ENCODE measurements around the gene ABCB11. TPM values are rescaled to one million over a fixed set of nuclear protein-coding genes. Genes with fewer than 3 reads are reported as not detected.

ABCB11 gene
- polyA plus RNA-seq, 1 donor from 2014 or later: not detected

DNA sequence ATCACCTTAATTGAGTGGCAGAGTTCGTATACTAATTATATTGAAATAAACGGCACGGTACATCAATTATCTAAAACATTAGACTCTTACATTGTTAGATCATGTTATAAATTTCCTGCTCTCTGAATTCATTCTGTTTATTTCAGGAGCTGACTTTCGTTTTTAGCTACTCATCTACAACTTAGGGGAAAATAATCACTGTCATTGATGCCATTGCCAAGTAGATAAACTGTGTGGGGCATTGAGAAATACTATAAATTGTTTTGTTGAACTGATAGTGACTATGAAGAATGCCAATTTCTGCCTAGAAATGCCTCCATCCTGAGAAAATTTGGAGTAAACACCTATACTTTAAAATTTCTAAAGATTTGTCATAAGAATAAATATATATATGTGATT is 17.5 kb downstream of the ABCB11 start:
- H3K4me3 ChIP-seq (ENCODE audit: low read length): no peak overlapping the region
- H3K4me2 ChIP-seq (ENCODE audit: low read length): no peak overlapping the region
- H3K36me3 ChIP-seq (ENCODE audit: insufficient read depth, low read length): no peaks in the 10 kb centered on the region
- no peaks in the 10 kb centered on the region for H3K79me2 ChIP-seq (replicated peaks; ENCODE audit: insufficient read depth, low read length)
- no peaks in the 10 kb centered on the region for H3K9me3 ChIP-seq (ENCODE audit: low read length)
- no peak overlapping the region for H2AFZ ChIP-seq (ENCODE audit: low read depth, low read length)
- no peaks in the 10 kb centered on the region for H4K20me1 ChIP-seq (ENCODE audit: insufficient read depth)
- H3K9ac ChIP-seq (ENCODE audit: low read length): no peak overlapping the region
- no peak for TF ChIP-seq RAD21 (conservative IDR thresholded peaks at IDR 0.05)
- no peak for TF ChIP-seq MXI1 (conservative IDR thresholded peaks at IDR 0.05; ENCODE audit: poor library complexity, severe bottlenecking)
- TF ChIP-seq POLR2AphosphoS5 (IDR thresholded peaks at IDR 0.05): no peak
- TF ChIP-seq EP300 (conservative IDR thresholded peaks at IDR 0.05; ENCODE audit: poor library complexity, severe bottlenecking): no peak
- no peak for TF ChIP-seq TAF1 (IDR thresholded peaks at IDR 0.05; ENCODE audit: low read depth)
- TF ChIP-seq, protein P1, sequence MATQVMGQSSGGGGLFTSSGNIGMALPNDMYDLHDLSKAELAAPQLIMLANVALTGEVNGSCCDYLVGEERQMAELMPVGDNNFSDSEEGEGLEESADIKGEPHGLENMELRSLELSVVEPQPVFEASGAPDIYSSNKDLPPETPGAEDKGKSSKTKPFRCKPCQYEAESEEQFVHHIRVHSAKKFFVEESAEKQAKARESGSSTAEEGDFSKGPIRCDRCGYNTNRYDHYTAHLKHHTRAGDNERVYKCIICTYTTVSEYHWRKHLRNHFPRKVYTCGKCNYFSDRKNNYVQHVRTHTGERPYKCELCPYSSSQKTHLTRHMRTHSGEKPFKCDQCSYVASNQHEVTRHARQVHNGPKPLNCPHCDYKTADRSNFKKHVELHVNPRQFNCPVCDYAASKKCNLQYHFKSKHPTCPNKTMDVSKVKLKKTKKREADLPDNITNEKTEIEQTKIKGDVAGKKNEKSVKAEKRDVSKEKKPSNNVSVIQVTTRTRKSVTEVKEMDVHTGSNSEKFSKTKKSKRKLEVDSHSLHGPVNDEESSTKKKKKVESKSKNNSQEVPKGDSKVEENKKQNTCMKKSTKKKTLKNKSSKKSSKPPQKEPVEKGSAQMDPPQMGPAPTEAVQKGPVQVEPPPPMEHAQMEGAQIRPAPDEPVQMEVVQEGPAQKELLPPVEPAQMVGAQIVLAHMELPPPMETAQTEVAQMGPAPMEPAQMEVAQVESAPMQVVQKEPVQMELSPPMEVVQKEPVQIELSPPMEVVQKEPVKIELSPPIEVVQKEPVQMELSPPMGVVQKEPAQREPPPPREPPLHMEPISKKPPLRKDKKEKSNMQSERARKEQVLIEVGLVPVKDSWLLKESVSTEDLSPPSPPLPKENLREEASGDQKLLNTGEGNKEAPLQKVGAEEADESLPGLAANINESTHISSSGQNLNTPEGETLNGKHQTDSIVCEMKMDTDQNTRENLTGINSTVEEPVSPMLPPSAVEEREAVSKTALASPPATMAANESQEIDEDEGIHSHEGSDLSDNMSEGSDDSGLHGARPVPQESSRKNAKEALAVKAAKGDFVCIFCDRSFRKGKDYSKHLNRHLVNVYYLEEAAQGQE (IDR thresholded peaks at IDR 0.05; ENCODE audit: borderline replicate concordance): no peak
- no peak for TF ChIP-seq EZH2 (IDR thresholded peaks at IDR 0.05; ENCODE audit: borderline replicate concordance, insufficient read depth, low read length, poor library complexity, severe bottlenecking)
- TF ChIP-seq, protein P2, sequence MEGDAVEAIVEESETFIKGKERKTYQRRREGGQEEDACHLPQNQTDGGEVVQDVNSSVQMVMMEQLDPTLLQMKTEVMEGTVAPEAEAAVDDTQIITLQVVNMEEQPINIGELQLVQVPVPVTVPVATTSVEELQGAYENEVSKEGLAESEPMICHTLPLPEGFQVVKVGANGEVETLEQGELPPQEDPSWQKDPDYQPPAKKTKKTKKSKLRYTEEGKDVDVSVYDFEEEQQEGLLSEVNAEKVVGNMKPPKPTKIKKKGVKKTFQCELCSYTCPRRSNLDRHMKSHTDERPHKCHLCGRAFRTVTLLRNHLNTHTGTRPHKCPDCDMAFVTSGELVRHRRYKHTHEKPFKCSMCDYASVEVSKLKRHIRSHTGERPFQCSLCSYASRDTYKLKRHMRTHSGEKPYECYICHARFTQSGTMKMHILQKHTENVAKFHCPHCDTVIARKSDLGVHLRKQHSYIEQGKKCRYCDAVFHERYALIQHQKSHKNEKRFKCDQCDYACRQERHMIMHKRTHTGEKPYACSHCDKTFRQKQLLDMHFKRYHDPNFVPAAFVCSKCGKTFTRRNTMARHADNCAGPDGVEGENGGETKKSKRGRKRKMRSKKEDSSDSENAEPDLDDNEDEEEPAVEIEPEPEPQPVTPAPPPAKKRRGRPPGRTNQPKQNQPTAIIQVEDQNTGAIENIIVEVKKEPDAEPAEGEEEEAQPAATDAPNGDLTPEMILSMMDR (IDR thresholded peaks at IDR 0.05; ENCODE audit: poor library complexity, severe bottlenecking): no peak
- no peak for TF ChIP-seq SMC3 (conservative IDR thresholded peaks at IDR 0.05; ENCODE audit: poor library complexity)
- H3K27ac ChIP-seq (ENCODE audit: low read length): no peak overlapping the region
- no peaks in the 10 kb centered on the region for H3K9me2 ChIP-seq (ENCODE audit: insufficient read depth, low read length)
- H3F3A ChIP-seq (ENCODE audit: insufficient read depth, low read length, poor library complexity, severe bottlenecking): no peaks in the 10 kb centered on the region
- no peaks in the 10 kb centered on the region for H3K27me3 ChIP-seq (ENCODE audit: insufficient read depth, low read depth, low read length)

DNA sequence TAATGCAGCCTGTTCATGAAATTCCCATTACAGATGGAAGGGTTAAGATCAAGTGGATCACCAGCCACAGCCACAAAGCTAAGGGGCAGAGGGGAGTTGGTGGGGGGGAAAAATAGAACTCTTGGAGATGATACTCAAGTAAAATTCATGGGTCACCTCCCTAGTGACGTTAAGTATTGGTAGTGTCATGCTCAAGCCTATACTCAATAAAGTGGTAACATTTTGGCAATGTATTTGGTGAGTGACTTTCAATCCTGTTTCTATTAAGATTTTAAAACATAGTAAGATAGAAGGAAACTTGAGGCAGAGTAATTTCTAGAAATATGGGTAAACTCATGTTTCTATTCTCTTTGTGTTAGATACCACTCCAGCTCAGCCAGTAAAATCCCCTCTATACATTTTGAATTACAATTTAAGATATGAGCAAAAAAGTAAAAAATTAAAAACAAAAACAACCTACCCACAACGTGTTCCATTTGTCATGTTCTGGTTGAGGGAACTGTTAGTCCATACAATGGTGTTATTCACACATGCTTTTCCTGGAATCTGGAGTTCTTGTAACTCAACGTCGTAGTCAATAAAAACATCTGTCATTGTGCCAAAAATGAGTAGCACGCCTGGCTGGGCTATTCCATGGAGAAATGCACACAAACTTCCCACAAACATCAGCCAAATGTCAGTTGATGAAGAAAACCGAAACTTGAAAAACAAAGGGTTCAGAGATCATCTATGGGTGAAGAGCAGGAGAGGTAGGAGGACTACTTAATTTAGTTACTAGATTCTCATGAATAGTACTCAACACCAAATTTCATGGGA is 18.1 kb downstream of the ABCB11 start:
- Histone ChIP-seq H3K9ac (ENCODE audit: low read length) (no peak overlapping the region), H3F3A (ENCODE audit: insufficient read depth, low read length, poor library complexity, severe bottlenecking) (no peaks in the 10 kb centered on the region), H3K9me2 (ENCODE audit: insufficient read depth, low read length) (no peaks in the 10 kb centered on the region), H3K79me2 (replicated peaks; ENCODE audit: insufficient read depth, low read length) (no peaks in the 10 kb centered on the region), H3K27me3 (ENCODE audit: insufficient read depth, low read depth, low read length) (no peaks in the 10 kb centered on the region), H4K20me1 (ENCODE audit: insufficient read depth) (no peaks in the 10 kb centered on the region), H3K27ac (ENCODE audit: low read length) (no peak overlapping the region), H3K4me2 (ENCODE audit: low read length) (no peak overlapping the region), H2AFZ (ENCODE audit: low read depth, low read length) (no peak overlapping the region), H3K4me3 (ENCODE audit: low read length) (no peak overlapping the region), H3K36me3 (ENCODE audit: insufficient read depth, low read length) (no peaks in the 10 kb centered on the region), H3K9me3 (ENCODE audit: low read length) (no peaks in the 10 kb centered on the region)
- no peak for TF ChIP-seq SMC3 (conservative IDR thresholded peaks at IDR 0.05; ENCODE audit: poor library complexity)
- TF ChIP-seq, protein P1 (IDR thresholded peaks at IDR 0.05; ENCODE audit: borderline replicate concordance): no peak
- no peak for TF ChIP-seq POLR2AphosphoS5 (IDR thresholded peaks at IDR 0.05)
- no peak for TF ChIP-seq MXI1 (conservative IDR thresholded peaks at IDR 0.05; ENCODE audit: poor library complexity, severe bottlenecking)
- no peak for TF ChIP-seq EZH2 (IDR thresholded peaks at IDR 0.05; ENCODE audit: borderline replicate concordance, insufficient read depth, low read length, poor library complexity, severe bottlenecking)
- TF ChIP-seq TAF1 (IDR thresholded peaks at IDR 0.05; ENCODE audit: low read depth): no peak
- TF ChIP-seq RAD21 (conservative IDR thresholded peaks at IDR 0.05): no peak
- no peak for TF ChIP-seq EP300 (conservative IDR thresholded peaks at IDR 0.05; ENCODE audit: poor library complexity, severe bottlenecking)
- TF ChIP-seq, protein P2 (IDR thresholded peaks at IDR 0.05; ENCODE audit: poor library complexity, severe bottlenecking): no peak

All from neural cell (in vitro differentiated cells).